Natural killer cell (primary cell): ENCODE measurements around the gene ATP8B3. TPM values are rescaled to one million over a fixed set of nuclear protein-coding genes. Genes with fewer than 3 reads are reported as not detected.

Experiments used
- ATAC-seq, 3 donors: fragments of 150-1000 bp in 2 of 3; fragments of 200-7000 bp in 1 of 3; cut with Tn5 transposase; 1 replicate in 1 of 3; 2 replicates in 2 of 3; pipeline ENCODE4 v1.10.0; 2021; ENCODE audit warnings: mild to moderate bottlenecking in 2 of 3, moderate library complexity in 2 of 3
- DNase-seq, 2 donors: peaks; one replicate each; pipeline versions ENCODE4 v3.0.0 to v3.0.0-alpha.2; 2013 to 2021; ENCODE audit warnings: mixed read lengths in 1 of 2
- H3K27ac ChIP-seq: one replicate; pipeline ENCODE4 v1.5.1; 2013; ENCODE audit warnings: mild to moderate bottlenecking, low read length
- H3K27me3 ChIP-seq: one replicate; pipeline ENCODE4 v1.6.1; 2013; ENCODE audit warnings: low read length; ENCODE audit not compliant: control insufficient read depth, insufficient read depth
- H3K36me3 ChIP-seq: one replicate; pipeline ENCODE4 v1.6.1; 2013; ENCODE audit warnings: low read length; ENCODE audit not compliant: control insufficient read depth, insufficient read depth
- H3K4me1 ChIP-seq: one replicate; pipeline ENCODE4 v1.6.1; 2013; ENCODE audit warnings: low read length; ENCODE audit not compliant: control insufficient read depth, insufficient read depth
- H3K4me3 ChIP-seq: one replicate; pipeline ENCODE4 v1.5.1; 2013; ENCODE audit warnings: low read length
- H3K9me3 ChIP-seq: one replicate; pipeline ENCODE4 v1.6.1; 2013; ENCODE audit warnings: low read length; ENCODE audit not compliant: control insufficient read depth, insufficient read depth
- H3K27ac Mint-ChIP-seq, 2 donors: one replicate each; pipeline ENCODE4 v1.8.0; 2022; ENCODE audit warnings: mild to moderate bottlenecking in 2 of 2, mixed read lengths in 2 of 2, moderate library complexity in 1 of 2
- H3K27me3 Mint-ChIP-seq, 2 donors: one replicate each; pipeline ENCODE4 v1.8.0; 2022; ENCODE audit warnings: low read depth in 2 of 2, mixed read lengths in 2 of 2
- H3K36me3 Mint-ChIP-seq: one replicate; pipeline ENCODE4 v1.8.0; 2022; ENCODE audit warnings: mixed read lengths
- H3K4me1 Mint-ChIP-seq, 2 donors: one replicate each; pipeline ENCODE4 v1.8.0; 2022; ENCODE audit warnings: mixed read lengths in 2 of 2
- H3K4me3 Mint-ChIP-seq: one replicate; pipeline ENCODE4 v1.8.0; 2022; ENCODE audit warnings: mild to moderate bottlenecking, moderate library complexity, mixed read lengths
- H3K9me3 Mint-ChIP-seq, 2 donors: one replicate each; pipeline ENCODE4 v1.8.0; 2022; ENCODE audit warnings: mixed read lengths in 2 of 2
- WGBS: methylation state at CpG from one replicate; pipeline ENCODE4 v1.1.7; 2013; ENCODE audit warnings: missing lambda C conversion rate; ENCODE audit not compliant: insufficient coverage; 5-methylcytosine and 5-hydroxymethylcytosine counted together
- intact Hi-C: fragments of 100-400 bp; cut with micrococcal nuclease; formaldehyde crosslinking; loops from one replicate; pipeline ENCODE4 v1.14.2; 2022
- total RNA-seq, 4 donors: library from RNA; stranded (reverse); fragments of 120-200 nt in 1 of 4; gene quantifications; one replicate each; pipeline versions ENCODE4 v1.2.3 to v1.2.4, GENCODE V29; 2013 to 2022
- TF ChIP-seq, protein P1 (sequence below): fragments of 200-600 bp; IDR thresholded peaks from one replicate; pipeline ENCODE4 v1.8.0; 2022; ENCODE audit warnings: antibody characterized with exemption

The ATP8B3 gene
- total RNA-seq, 3 donors from 2014 or later (not counting 1 experiment from before 2014, with no cell fraction given): 5.3 to 11.5 (median 11.2) TPM

DNA sequence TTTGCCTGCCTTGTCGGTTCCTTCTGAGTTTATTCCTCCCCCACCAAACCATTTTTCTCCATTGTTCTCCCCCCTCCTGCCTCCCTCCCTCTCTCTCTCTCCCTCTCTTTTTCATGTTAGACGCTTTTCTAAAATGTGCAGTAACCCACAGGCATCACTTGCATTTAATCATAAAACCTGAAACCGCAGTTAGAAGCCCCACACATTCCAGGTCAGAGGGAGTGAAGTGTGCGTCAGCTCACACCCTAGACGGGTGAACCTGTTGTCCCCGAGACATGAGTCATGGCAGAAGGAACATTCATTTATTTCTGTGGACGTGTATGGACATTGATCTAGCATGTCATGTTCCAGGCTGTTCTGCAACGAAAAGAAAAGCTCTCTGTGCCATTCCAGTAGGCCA lies 38.9 kb downstream of the ATP8B3 start:
- TF ChIP-seq, protein P1, sequence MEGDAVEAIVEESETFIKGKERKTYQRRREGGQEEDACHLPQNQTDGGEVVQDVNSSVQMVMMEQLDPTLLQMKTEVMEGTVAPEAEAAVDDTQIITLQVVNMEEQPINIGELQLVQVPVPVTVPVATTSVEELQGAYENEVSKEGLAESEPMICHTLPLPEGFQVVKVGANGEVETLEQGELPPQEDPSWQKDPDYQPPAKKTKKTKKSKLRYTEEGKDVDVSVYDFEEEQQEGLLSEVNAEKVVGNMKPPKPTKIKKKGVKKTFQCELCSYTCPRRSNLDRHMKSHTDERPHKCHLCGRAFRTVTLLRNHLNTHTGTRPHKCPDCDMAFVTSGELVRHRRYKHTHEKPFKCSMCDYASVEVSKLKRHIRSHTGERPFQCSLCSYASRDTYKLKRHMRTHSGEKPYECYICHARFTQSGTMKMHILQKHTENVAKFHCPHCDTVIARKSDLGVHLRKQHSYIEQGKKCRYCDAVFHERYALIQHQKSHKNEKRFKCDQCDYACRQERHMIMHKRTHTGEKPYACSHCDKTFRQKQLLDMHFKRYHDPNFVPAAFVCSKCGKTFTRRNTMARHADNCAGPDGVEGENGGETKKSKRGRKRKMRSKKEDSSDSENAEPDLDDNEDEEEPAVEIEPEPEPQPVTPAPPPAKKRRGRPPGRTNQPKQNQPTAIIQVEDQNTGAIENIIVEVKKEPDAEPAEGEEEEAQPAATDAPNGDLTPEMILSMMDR: no peak

DNA sequence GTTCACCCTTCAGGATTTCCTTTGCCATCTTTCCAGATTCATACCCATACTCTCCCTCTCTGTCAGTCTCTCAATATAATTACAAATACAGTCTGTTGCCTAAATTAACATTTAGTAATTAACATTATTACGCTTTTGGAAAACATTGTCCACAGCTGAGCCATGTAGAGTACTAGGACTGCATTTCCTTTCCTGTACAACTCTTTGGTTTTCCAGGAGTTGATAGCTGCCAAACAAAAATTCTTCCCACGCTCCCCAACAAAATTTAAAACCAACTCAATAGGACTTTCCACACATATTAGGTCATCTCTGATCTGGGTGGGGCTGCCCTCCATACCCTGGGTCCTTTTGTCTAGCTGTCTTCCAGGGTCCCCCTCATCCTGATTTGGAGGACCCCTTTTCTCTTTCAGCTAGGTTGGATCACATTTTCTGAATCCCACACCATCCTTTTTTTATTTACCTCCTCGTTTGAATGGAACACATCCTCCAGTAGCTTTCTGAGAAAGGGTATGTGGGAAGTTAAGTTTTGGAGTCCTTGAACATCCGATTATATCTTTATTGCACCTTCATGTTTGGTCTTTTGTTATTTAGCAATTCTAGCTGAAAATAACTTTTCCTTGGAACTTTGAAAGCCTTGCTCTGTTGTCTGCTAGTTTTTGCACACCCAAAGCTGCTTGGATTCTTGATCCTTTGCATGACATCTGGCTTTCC lies 41.1 kb downstream of the ATP8B3 start:
- H3K4me3 Mint-ChIP-seq: no peak overlapping the region
- H3K27ac Mint-ChIP-seq: no peak overlapping the region
- WGBS: 98% methylated on average over 3 of the region's 4 CpGs
- no peaks in the 10 kb centered on the region for H3K36me3 ChIP-seq
- ATAC-seq (no peak), DNase-seq (no peak)
- peaks cover 12% of the 10 kb centered on the region for H3K9me3 ChIP-seq
- H3K4me1 ChIP-seq: peaks cover 9% of the 10 kb centered on the region
- H3K4me3 ChIP-seq: no peak overlapping the region
- H3K27ac ChIP-seq: no peak overlapping the region
- intact Hi-C loops: no loop called here
- H3K27me3 Mint-ChIP-seq: peaks cover 47 to 57% of the 10 kb centered on the region in 2 donors
- peaks cover 10% of the 10 kb centered on the region for H3K36me3 Mint-ChIP-seq
- peaks cover 45% of the 10 kb centered on the region for H3K27me3 ChIP-seq
- H3K4me1 Mint-ChIP-seq: peaks cover 0 to 6% of the 10 kb centered on the region in 2 donors
- H3K9me3 Mint-ChIP-seq: peaks cover 2 to 4% of the 10 kb centered on the region in 2 donors
- TF ChIP-seq, protein P1: no peak

More for the DNA sequence above, 38.9 kb downstream of the ATP8B3 start:
- no peaks in the 10 kb centered on the region for H3K36me3 ChIP-seq
- no peak overlapping the region for H3K4me3 ChIP-seq
- peaks cover 10% of the 10 kb centered on the region for H3K36me3 Mint-ChIP-seq
- H3K4me3 Mint-ChIP-seq: no peak overlapping the region
- H3K4me1 Mint-ChIP-seq: no peaks in the 10 kb centered on the region
- peaks cover 2 to 4% of the 10 kb centered on the region in 2 donors for H3K9me3 Mint-ChIP-seq
- peaks cover 32% of the 10 kb centered on the region for H3K27me3 ChIP-seq
- ATAC-seq (no peak), DNase-seq (no peak)
- intact Hi-C loops: no loop called here
- H3K4me1 ChIP-seq: no peaks in the 10 kb centered on the region
- peaks cover 12% of the 10 kb centered on the region for H3K9me3 ChIP-seq
- 70% methylated on average over 8 of the region's 8 CpGs for WGBS
- H3K27me3 Mint-ChIP-seq: peaks cover 58 to 59% of the 10 kb centered on the region in 2 donors
- no peak overlapping the region for H3K27ac Mint-ChIP-seq
- no peak overlapping the region for H3K27ac ChIP-seq

DNA sequence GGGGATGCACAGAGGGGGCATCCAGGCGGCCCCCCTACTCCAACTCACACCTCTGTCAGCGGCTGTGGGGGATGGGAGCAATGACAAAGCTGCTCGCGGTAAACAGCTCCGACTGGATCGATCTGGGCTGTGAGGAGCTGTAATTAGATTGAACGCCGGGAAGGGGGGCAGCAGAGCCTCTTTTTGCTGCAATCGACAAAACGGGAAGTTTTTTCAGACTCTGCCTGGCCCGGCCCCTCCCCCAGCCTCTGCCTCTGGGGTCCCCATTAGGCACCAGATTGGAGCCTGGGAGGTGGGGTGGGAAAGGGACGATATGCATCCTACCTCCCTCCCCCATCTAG lies 42.5 kb downstream of the ATP8B3 start:
- Histone ChIP-seq H3K4me1 (peaks cover 9% of the 10 kb centered on the region), H3K27ac (no peak overlapping the region), H3K9me3 (peaks cover 8% of the 10 kb centered on the region), H3K4me3 (no peak overlapping the region), H3K36me3 (no peaks in the 10 kb centered on the region), H3K27me3 (peaks cover 51% of the 10 kb centered on the region)
- 6% methylated on average over 10 of the region's 12 CpGs for WGBS
- Mint-ChIP-seq H3K27me3 (peaks cover 56 to 64% of the 10 kb centered on the region in 2 donors), H3K36me3 (peaks cover 10% of the 10 kb centered on the region), H3K9me3 (peaks cover 2 to 4% of the 10 kb centered on the region in 2 donors), H3K4me1 (peaks cover 0 to 6% of the 10 kb centered on the region in 2 donors), H3K27ac (no peak overlapping the region), H3K4me3 (no peak overlapping the region)
- DNase-seq (no peak), ATAC-seq (no peak)
- TF ChIP-seq, protein P1: no peak
- intact Hi-C loops: no loop called here
